Right lobe of liver (tissue), 6 donors: Measurements from ENCODE around the gene INCA1. TPM values are rescaled to one million over a fixed set of nuclear protein-coding genes. Genes with fewer than 3 reads are reported as not detected.

ENCODE experiments used
- ATAC-seq, 4 donors: fragments of 200-7000 bp; cut with Tn5 transposase; one replicate each; pipeline ENCODE4 v1.9.1; 2020; ENCODE audit warnings: mild to moderate bottlenecking in 4 of 4, moderate library complexity in 4 of 4
- DNase-seq, 3 donors: peaks; one replicate each; pipeline ENCODE4 v3.0.0-alpha.2; 2020
- H3K27ac ChIP-seq, 3 donors: fragments of 200-600 bp; one replicate each; pipeline ENCODE4 v1.8.0; 2022
- H3K27me3 ChIP-seq, 2 donors: fragments of 200-600 bp; one replicate each; pipeline ENCODE4 v1.8.0; 2022
- H3K36me3 ChIP-seq, 4 donors: fragments of 200-600 bp; sonication (generic) in 1 of 4; one replicate each; pipeline versions ENCODE4 v1.5.1 to v1.8.0; 2017 to 2022; ENCODE audit warnings: control low read depth in 1 of 4
- H3K4me1 ChIP-seq, 4 donors: fragments of 200-600 bp; sonication (generic) in 1 of 4; one replicate each; pipeline versions ENCODE4 v1.5.1 to v1.8.0; 2017 to 2022; ENCODE audit warnings: control low read depth in 1 of 4
- H3K4me3 ChIP-seq, 3 donors: fragments of 200-600 bp; one replicate each; pipeline ENCODE4 v1.8.0; 2022
- H3K9me3 ChIP-seq, 4 donors: fragments of 200-600 bp; sonication (generic) in 1 of 4; one replicate each; pipeline versions ENCODE4 v1.5.1 to v1.8.0; 2017 to 2022; ENCODE audit warnings: control low read depth in 1 of 4
- POLR2A ChIP-seq: fragments of 450-650 bp; IDR thresholded peaks from one replicate; pipeline ENCODE4 v1.6.1; 2017; ENCODE audit warnings: antibody characterized with exemption, mild to moderate bottlenecking
- WGBS: methylation state at CpG from one replicate; pipeline ENCODE4 v1.1.6; 2018; ENCODE audit warnings: low coverage, low lambda C conversion rate; ENCODE audit not compliant: insufficient coverage; ENCODE audit errors: missing lambda C conversion rate; 5-methylcytosine and 5-hydroxymethylcytosine counted together
- intact Hi-C, 2 donors: fragments of 100-400 bp; cut with DNase I; formaldehyde crosslinking; loops; one replicate each; pipeline versions ENCODE4 v1.11.2 to v1.14.1; 2022
- total RNA-seq, 6 experiments: library from RNA; depleted of rRNA in 2 of 6; stranded (reverse); fragments of >200 nt in 2 of 6; fragmentation: NEBNext Ultra II Directional in 3 of 6; extraction: Animal tissue kit (Norgen Biotek cat#: 25700) in 3 of 6; gene quantifications; one replicate each; pipeline versions ENCODE4 v1.1.0 to v1.2.4, GENCODE V29; 2016 to 2023
- TF ChIP-seq, protein P1 (sequence below), 4 donors: fragments of 200-600 bp in 3 of 4; fragments of 450-650 bp in 1 of 4; IDR thresholded peaks; one replicate each; pipeline versions ENCODE4 v1.5.1 to v1.8.0; 2016 to 2022; ENCODE audit warnings: antibody characterized with exemption in 4 of 4, mild to moderate bottlenecking in 2 of 4
- donor health status: DM: no; HTN: yes; CAD: no.
- donor health status: DM: no; HTN: no; CAD: no.
- donor health status: DM: no; HTN: no; CAD: no.
- donor health status: DM: no; HTN: yes; CAD: no.
- donor health status: DM: no; HTN: yes; CAD: no.

Gene INCA1
- total RNA-seq, 6 experiments from 2014 or later = 0.83 to 1.3 (median 0.97) TPM; not detected in 1

DNA sequence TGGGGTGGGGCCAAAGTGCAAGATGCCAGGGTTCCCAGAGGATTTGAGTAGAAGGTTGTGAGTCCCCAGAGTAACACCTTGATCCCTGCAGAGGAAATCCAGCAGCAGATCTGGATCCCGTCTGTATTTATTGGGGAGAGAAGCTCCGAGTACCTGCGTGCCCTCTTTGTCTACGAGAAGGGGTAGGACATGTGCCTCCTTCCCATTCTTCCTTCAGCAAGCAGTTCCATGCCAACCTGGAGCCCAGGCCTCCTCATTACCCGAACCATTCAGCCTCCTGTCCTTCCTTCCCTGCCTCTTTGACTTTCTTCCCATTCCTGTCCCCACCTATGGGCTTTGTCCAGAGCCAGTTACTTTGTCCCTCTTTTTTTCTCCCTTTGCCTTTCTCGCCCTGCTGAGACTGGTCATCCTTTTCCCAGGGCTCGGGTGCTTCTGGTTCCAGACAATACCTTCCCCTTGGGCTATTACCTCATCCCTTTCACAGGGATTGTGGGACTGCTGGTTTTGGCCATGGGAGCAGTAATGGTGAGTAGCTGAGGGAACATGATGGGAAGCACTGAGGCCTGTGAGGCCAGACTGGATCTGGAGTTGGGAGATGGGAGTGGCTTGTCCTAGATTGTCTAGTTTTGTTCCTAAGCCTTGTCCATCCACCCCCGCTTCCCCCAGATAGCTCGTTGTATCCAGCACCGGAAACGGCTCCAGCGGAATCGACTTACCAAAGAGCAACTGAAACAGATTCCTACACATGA, 54.4 kb downstream of the INCA1 start:
- Histone ChIP-seq H3K27ac (no peak overlapping the region), H3K27me3 (no peaks in the 10 kb centered on the region), H3K4me1 (peaks cover 0 to 42% (median 11%) of the 10 kb centered on the region in 4 donors), H3K9me3 (no peaks in the 10 kb centered on the region), H3K4me3 (no peak overlapping the region), H3K36me3 (peaks cover 0 to 41% (median 7%) of the 10 kb centered on the region in 4 donors)
- intact Hi-C loops = no loop called here
- TF ChIP-seq, protein P1, sequence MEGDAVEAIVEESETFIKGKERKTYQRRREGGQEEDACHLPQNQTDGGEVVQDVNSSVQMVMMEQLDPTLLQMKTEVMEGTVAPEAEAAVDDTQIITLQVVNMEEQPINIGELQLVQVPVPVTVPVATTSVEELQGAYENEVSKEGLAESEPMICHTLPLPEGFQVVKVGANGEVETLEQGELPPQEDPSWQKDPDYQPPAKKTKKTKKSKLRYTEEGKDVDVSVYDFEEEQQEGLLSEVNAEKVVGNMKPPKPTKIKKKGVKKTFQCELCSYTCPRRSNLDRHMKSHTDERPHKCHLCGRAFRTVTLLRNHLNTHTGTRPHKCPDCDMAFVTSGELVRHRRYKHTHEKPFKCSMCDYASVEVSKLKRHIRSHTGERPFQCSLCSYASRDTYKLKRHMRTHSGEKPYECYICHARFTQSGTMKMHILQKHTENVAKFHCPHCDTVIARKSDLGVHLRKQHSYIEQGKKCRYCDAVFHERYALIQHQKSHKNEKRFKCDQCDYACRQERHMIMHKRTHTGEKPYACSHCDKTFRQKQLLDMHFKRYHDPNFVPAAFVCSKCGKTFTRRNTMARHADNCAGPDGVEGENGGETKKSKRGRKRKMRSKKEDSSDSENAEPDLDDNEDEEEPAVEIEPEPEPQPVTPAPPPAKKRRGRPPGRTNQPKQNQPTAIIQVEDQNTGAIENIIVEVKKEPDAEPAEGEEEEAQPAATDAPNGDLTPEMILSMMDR (IDR thresholded peaks at IDR 0.05) = no peak
- no peak for TF ChIP-seq POLR2A
- no peak for ATAC-seq
- WGBS = 80% methylated on average over 9 of the region's 13 CpGs
- DNase-seq = no peak

DNA sequence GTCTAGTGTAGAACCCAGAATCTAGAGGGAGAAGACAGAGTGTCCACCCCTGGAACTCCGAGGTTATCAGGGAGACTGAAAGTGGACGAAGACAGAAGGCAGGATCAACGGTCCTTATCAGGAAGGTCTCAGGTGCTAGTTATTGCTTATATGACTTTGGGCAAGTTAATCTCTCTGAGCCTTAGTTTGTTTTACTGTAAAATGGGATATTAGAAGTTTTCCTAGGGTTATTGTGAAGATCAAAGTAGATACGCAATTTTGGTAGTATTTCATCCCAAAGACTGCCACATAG, 56.1 kb downstream of the INCA1 start:
- WGBS = 23% methylated on average over 4 of the region's 4 CpGs
- Histone ChIP-seq H3K27me3 (no peaks in the 10 kb centered on the region), H3K27ac (peak overlapping the region in 2 of 3 donors; percentile 70 to 83), H3K4me3 (peak overlapping the region; percentile 83 to 95 (median 87)), H3K36me3 (peaks cover 0 to 50% (median 9%) of the 10 kb centered on the region in 4 donors), H3K9me3 (no peaks in the 10 kb centered on the region), H3K4me1 (peaks cover 0 to 36% (median 11%) of the 10 kb centered on the region in 4 donors)
- no peak for DNase-seq
- intact Hi-C loops = no loop called here
- ATAC-seq = no peak
- TF ChIP-seq, protein P1 (IDR thresholded peaks at IDR 0.05) = no peak
- TF ChIP-seq POLR2A = no peak

DNA sequence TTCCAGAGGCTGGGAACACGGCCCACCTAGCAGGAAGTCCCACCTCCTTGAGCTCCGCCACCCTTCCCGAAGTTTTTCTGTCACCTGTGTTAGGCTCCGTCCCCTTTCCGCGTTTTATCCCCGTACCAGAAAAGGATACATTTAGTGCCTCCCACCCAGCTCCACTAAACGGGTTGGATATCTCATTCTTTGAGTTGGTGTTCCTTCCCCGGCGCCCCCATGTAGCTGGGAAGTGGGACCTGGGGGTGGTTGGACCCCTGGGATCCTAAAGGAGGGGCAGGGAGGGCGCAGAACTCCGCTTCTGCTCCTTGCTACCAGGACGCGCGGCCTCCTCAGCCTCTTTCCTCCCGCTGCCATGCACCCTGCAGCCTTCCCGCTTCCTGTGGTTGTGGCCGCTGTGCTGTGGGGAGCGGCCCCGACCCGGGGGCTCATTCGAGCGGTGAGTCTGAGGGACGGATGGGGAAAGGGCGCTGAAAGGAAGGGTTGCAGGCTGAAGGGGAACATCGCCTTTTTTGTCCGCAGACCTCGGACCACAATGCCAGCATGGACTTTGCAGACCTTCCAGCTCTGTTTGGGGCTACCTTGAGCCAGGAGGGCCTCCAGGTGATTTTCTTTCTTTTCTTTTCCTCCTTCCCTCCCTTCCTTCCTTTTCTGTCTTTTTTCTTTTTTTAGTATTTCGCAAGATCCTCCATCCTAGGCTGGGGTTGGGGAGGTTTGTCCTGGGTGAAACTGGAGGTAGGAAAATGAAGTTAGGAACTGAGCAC, 56.6 kb downstream of the INCA1 start:
- peak overlapping the region; percentile 70 to 93 (median 83) for H3K27ac ChIP-seq
- WGBS = 1% methylated on average over 15 of the region's 29 CpGs
- H3K4me1 ChIP-seq = peaks cover 0 to 31% (median 11%) of the 10 kb centered on the region in 4 donors
- peak overlapping the region; percentile 83 to 95 (median 87) for H3K4me3 ChIP-seq
- H3K27me3 ChIP-seq = no peaks in the 10 kb centered on the region
- intact Hi-C loops = no loop called here
- H3K36me3 ChIP-seq = peaks cover 0 to 45% (median 9%) of the 10 kb centered on the region in 4 donors
- TF ChIP-seq, protein P1 (IDR thresholded peaks at IDR 0.05) = no peak
- TF ChIP-seq POLR2A = no peak
- H3K9me3 ChIP-seq = no peaks in the 10 kb centered on the region
- DNase-seq (peak in 2 of 3 donors; percentile 79 to 88), ATAC-seq (peak; percentile 68 to 79 (median 70))

DNA sequence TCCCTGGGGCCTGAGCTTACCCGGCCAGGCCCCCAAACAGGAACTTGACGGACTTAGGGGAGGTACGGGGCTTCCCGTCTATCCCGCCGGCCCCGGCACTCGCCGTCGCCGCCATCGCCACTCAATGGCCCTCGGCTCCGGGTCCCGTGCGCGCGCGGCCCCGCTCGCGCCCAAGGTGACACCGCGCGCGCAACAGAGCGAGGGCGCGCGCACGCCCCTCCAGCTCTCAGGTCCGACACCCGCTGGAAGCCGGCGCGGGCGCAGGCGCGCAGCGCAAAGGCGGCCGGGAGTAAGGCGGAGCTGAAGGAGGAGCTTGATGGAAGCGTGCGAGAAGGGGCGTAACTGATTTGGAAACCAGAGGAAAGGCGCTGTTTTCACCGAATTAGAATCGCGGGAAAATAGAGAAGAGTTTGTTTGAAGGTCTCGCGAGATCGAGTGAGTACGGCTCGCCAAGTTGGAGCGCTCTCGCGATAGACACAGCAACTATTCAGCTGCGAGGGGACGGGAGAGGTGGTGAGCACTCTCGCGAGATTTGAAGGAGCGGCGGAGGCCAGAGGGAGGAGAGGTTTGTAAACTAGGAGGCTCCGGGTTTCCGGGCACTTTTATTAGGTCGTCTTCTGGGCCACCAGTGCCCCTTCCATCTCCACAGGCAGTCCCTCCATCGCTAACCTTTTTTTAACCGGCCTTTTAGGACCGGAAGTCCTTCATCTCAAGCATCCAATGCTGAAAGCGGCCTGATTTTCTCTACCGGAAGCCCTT, 57.3 kb downstream of the INCA1 start, which contains the start of the genes RNF167 and SLC25A11:
Gene RNF167 (plus strand): TSS at position 473 of the 759 bp plus-strand sequence. CDS start 642 bp downstream, outside the sequence.
Gene SLC25A11 (minus strand): TSS at position 251 of the 759 bp plus-strand sequence. CDS start 136 bp downstream, at position 115.
- Histone ChIP-seq H3K27ac (peak within 1 kb of the TSS; percentile 77 to 93 (median 83)), H3K36me3 (peaks cover 0 to 37% (median 8%) of the 10 kb centered on the region in 4 donors), H3K27me3 (no peaks in the 10 kb centered on the region), H3K4me1 (peaks cover 0 to 24% (median 11%) of the 10 kb centered on the region in 4 donors), H3K4me3 (peak within 1 kb of the TSS; percentile 83 to 95 (median 87)), H3K9me3 (no peaks in the 10 kb centered on the region)
- WGBS = under 1% methylated on average over 56 of the region's 72 CpGs
- intact Hi-C loops = no loop called here
- ATAC-seq (peak; percentile 87 to 94 (median 90)), DNase-seq (peak; percentile 94 to 97 (median 96))
- peak; percentile 67 for TF ChIP-seq POLR2A
- TF ChIP-seq, protein P1 (IDR thresholded peaks at IDR 0.05) = no peak
